OCI-LY7 (cell line): Measurements from ENCODE around the gene GNL3L. TPM values are rescaled to one million over a fixed set of nuclear protein-coding genes. Genes with fewer than 3 reads are reported as not detected.

Experiments
- BruUV-seq: library from RNA; stranded (reverse); fragments of 400-500 nt; replicated peaks from 2 replicates; lab custom pipeline; 2021; lab: Mats Ljungman, UMichigan
- CTCF ChIA-PET: fragments of 300-600 bp; sonication (Branson Sonifier 250); formaldehyde crosslinking; loops from one replicate; lab custom pipeline; 2022; ENCODE audit warnings: antibody characterized with exemption; ENCODE audit not compliant: unreplicated experiment; lab: Charles Lee
- POLR2A ChIA-PET: fragments of 300-600 bp; sonication (Branson Sonifier 250); formaldehyde crosslinking; loops from one replicate; lab custom pipeline; 2022; ENCODE audit warnings: antibody characterized with exemption; lab: Charles Lee
- DNase-seq: peaks from one replicate; pipeline ENCODE4 v3.0.0-alpha.2; 2015; ENCODE audit warnings: low spot score
- H2AFZ ChIP-seq: fragments of 200-600 bp; sonication (generic), shearing (Covaris generic); 2 replicates; pipeline ENCODE4 v1.6.1; 2014; ENCODE audit warnings: mild to moderate bottlenecking, antibody characterized with exemption, low read length, moderate library complexity
- H3K27ac ChIP-seq: fragments of 200-600 bp; sonication (generic); 2 replicates; pipeline ENCODE4 v1.5.1; 2014; ENCODE audit warnings: mixed run types, low read depth, mild to moderate bottlenecking, moderate library complexity, low read length, inconsistent platforms; ENCODE audit not compliant: poor library complexity, severe bottlenecking
- H3K36me3 ChIP-seq: fragments of 200-600 bp; sonication (generic); 2 replicates; pipeline ENCODE4 v1.6.1; 2014; ENCODE audit warnings: mild to moderate bottlenecking, antibody characterized with exemption, low read length, moderate library complexity, mixed read lengths; ENCODE audit not compliant: insufficient read depth
- H3K4me1 ChIP-seq: fragments of 200-600 bp; sonication (generic); 2 replicates; pipeline ENCODE4 v1.5.1; 2014; ENCODE audit warnings: mild to moderate bottlenecking, low read length; ENCODE audit not compliant: insufficient read depth, poor library complexity, severe bottlenecking
- H3K4me2 ChIP-seq: fragments of 200-600 bp; sonication (generic); 2 replicates; pipeline ENCODE4 v1.6.1; 2014; ENCODE audit warnings: mild to moderate bottlenecking, low read length
- H3K4me3 ChIP-seq: fragments of 200-600 bp; sonication (generic); 2 replicates; pipeline ENCODE4 v1.5.1; 2014; ENCODE audit warnings: mild to moderate bottlenecking, low read depth, low read length; ENCODE audit not compliant: poor library complexity, severe bottlenecking
- H3K79me2 ChIP-seq: fragments of 200-600 bp; sonication (generic); 2 replicates; pipeline ENCODE4 v1.6.1; 2016; ENCODE audit warnings: low read depth, mild to moderate bottlenecking, low read length, moderate library complexity, mixed read lengths; ENCODE audit not compliant: insufficient read depth
- H3K9me2 ChIP-seq: fragments of 200-600 bp; sonication (generic); 2 replicates; pipeline ENCODE4 v1.6.1; 2016; ENCODE audit warnings: mild to moderate bottlenecking, low read length, mixed read lengths; ENCODE audit not compliant: insufficient read depth
- H3K9me3 ChIP-seq: fragments of 200-600 bp; sonication (generic); 2 replicates; pipeline ENCODE4 v1.6.1; 2014; ENCODE audit warnings: mild to moderate bottlenecking, mixed run types, low read length, mixed read lengths
- H4K20me1 ChIP-seq: fragments of 200-600 bp; sonication (generic); 2 replicates; pipeline ENCODE4 v1.6.1; 2014; ENCODE audit warnings: mild to moderate bottlenecking, antibody characterized with exemption, low read length, moderate library complexity, mixed read lengths; ENCODE audit not compliant: insufficient read depth
- CTCF ChIP-seq: fragments of 200-600 bp; sonication (generic); conservative IDR thresholded peaks from 2 replicates; pipeline ENCODE4 v1.5.1; 2014; ENCODE audit warnings: mild to moderate bottlenecking, antibody characterized with exemption, low read length, moderate library complexity, mixed read lengths
- EZH2phosphoT487 ChIP-seq: fragments of 200-600 bp; sonication (generic); IDR thresholded peaks from 2 replicates; pipeline ENCODE4 v1.6.1; 2018; ENCODE audit warnings: low read depth, borderline replicate concordance, mild to moderate bottlenecking, mixed run types, antibody characterized with exemption, low read length, moderate library complexity, mixed read lengths
- intact Hi-C: fragments of 100-400 bp; cut with micrococcal nuclease; formaldehyde crosslinking; loops from one replicate; pipeline ENCODE4 v1.10.0; 2022; ENCODE audit not compliant: unreplicated experiment
- total RNA-seq, 2 experiments: library from RNA; depleted of rRNA in 1 of 2; stranded (reverse); fragments of >200 nt in 1 of 2; shearing (Covaris generic) in 1 of 2; gene quantifications; 2 replicates each; pipeline ENCODE4 v1.2.3, GENCODE V29; 2014 to 2022

The GNL3L gene
- total RNA-seq, 2 experiments from 2014 or later, result 45.1 to 71.5 TPM

DNA sequence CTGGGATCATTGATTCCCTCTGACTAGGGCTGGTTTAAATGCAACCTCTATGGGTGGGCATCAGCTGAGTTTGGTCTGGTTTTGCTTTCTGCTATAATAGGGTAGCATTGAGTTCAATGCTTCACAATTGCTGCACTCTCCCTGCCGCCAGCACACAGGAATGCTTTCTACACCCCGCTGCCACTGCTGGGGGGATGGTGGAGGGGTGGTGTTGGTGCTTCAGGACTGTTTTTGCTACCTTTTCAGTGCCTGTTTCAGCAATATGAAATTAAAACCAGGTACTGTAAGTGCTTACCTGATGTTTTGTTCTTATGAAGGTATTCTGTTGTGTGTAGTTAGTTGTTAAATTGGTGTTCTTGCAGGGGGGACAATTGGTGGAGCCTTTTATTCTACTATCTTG is 67.7 kb downstream of the GNL3L start:
- H2AFZ ChIP-seq, result no peak overlapping the region
- no TSS peak for BruUV-seq
- DNase-seq, result peak; percentile 34
- ChIA-PET CTCF (no interaction called here), POLR2A (no interaction called here)
- no peak overlapping the region for H3K4me3 ChIP-seq
- H3K79me2 ChIP-seq, result no peaks in the 10 kb centered on the region
- H3K9me2 ChIP-seq, result no peaks in the 10 kb centered on the region
- H3K36me3 ChIP-seq, result no peaks in the 10 kb centered on the region
- no peaks in the 10 kb centered on the region for H4K20me1 ChIP-seq
- H3K27ac ChIP-seq, result no peak overlapping the region
- no peaks in the 10 kb centered on the region for H3K9me3 ChIP-seq
- H3K4me2 ChIP-seq, result peak overlapping the region; percentile 40
- TF ChIP-seq EZH2phosphoT487 (no peak), CTCF (no peak)
- H3K4me1 ChIP-seq, result peaks cover 16% of the 10 kb centered on the region
- intact Hi-C loops, result no loop called here

GRCh38 chrX:54602563-54602962 is 72.5 kb downstream of the GNL3L start:
- ChIA-PET POLR2A (no interaction called here), CTCF (no interaction called here)
- Histone ChIP-seq H2AFZ (no peak overlapping the region), H4K20me1 (no peaks in the 10 kb centered on the region), H3K79me2 (no peaks in the 10 kb centered on the region), H3K27ac (no peak overlapping the region), H3K4me3 (no peak overlapping the region), H3K4me1 (peaks cover 8% of the 10 kb centered on the region), H3K36me3 (no peaks in the 10 kb centered on the region), H3K9me3 (no peaks in the 10 kb centered on the region), H3K9me2 (no peaks in the 10 kb centered on the region), H3K4me2 (no peak overlapping the region)
- TF ChIP-seq EZH2phosphoT487 (no peak), CTCF (no peak)
- BruUV-seq, result no TSS peak
- intact Hi-C loops, result no loop called here
- DNase-seq, result no peak

Other genes with a start within 250 kb of the GNL3L start
- gene WNK3, start 172.2 kb upstream of the GNL3L start, total RNA-seq (2014; rRNA removed; shearing (Covaris generic)), result not detected in 2 replicates
- 0.17 TPM in 1 of 2 replicates, not detected in the other for gene WNK3, start 172.2 kb upstream of the GNL3L start, total RNA-seq (2022)
- gene TSR2, start 89.8 kb upstream of the GNL3L start, total RNA-seq (2014; rRNA removed; shearing (Covaris generic)), result 14.6 and 19.8 TPM in 2 replicates
- gene TSR2, start 89.8 kb upstream of the GNL3L start, total RNA-seq (2022), result 29.3 and 30.7 TPM in 2 replicates
- gene FGD1, start 34.0 kb upstream of the GNL3L start, total RNA-seq (2014; rRNA removed; shearing (Covaris generic)), result 0.15 and 0.16 TPM in 2 replicates
- gene FGD1, start 34.0 kb upstream of the GNL3L start, total RNA-seq (2022), result 0.07 and 0.08 TPM in 2 replicates